ENCODE results near the gene BBS9. TPM values are rescaled to one million over a fixed set of nuclear protein-coding genes. Genes with fewer than 3 reads are reported as not detected.
A peak's percentile ranks its signal among the peaks of the same experiment; 100 is the strongest.

Gene BBS9
- total and polyA plus RNA-seq, 3 donors from 2014 or later: 39.3 to 55.7 (median 53.3) TPM

DNA sequence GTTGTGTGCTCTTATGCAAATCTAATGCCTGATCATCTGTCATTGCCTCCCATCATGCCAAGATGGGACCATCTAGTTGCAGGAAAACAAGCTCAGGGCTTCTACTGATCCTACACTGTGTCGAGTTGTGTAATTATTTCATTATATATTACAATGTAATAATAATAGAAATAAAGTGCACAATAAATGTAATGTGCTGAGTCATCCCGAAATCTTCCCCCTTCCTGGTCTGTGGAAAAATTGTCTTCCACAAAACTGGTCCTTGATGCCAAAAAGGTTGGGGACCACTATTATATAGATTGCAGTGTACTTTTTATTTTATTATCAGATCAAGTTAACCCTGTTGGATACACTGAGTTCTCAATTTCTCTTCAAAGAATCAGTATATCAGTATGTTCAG, 50.2 kb downstream of the BBS9 start:
- Histone ChIP-seq H3K9me3 (no peaks in the 10 kb centered on the region), H3K27ac (no peak overlapping the region), H3K4me1 (no peaks in the 10 kb centered on the region), H3K36me3 (ENCODE audit: low read depth, missing control alignments) (no peaks in the 10 kb centered on the region), H3K27me3 (no peaks in the 10 kb centered on the region), H3K4me3 (no peak overlapping the region)
- WGBS, 2 donors: 95 to 96% methylated on average over 2 of the region's 2 CpGs
- TF ChIP-seq CTCF (IDR thresholded peaks at IDR 0.05) (no peak), POLR2A (IDR thresholded peaks at IDR 0.05) (no peak)
- no peak for DNase-seq
- intact Hi-C loops (cut with DNase I; ENCODE audit: low total_unique reads): no loop called here

GRCh38 chr7:33183504-33183903, 54.1 kb downstream of the BBS9 start:
- Histone ChIP-seq H3K27me3 (no peaks in the 10 kb centered on the region), H3K27ac (no peak overlapping the region), H3K36me3 (ENCODE audit: low read depth, missing control alignments) (no peaks in the 10 kb centered on the region), H3K4me1 (no peaks in the 10 kb centered on the region), H3K9me3 (no peaks in the 10 kb centered on the region), H3K4me3 (no peak overlapping the region)
- WGBS, 2 donors: 39 to 59% methylated on average over 2 of the region's 2 CpGs
- DNase-seq: no peak
- intact Hi-C loops (cut with DNase I; ENCODE audit: low total_unique reads): no loop called here
- TF ChIP-seq POLR2A (IDR thresholded peaks at IDR 0.05) (no peak), CTCF (IDR thresholded peaks at IDR 0.05) (no peak)

GRCh38 chr7:33184828-33185227, 55.5 kb downstream of the BBS9 start:
- Histone ChIP-seq H3K4me3 (no peak overlapping the region), H3K9me3 (no peaks in the 10 kb centered on the region), H3K27me3 (no peaks in the 10 kb centered on the region), H3K27ac (no peak overlapping the region), H3K36me3 (ENCODE audit: low read depth, missing control alignments) (no peaks in the 10 kb centered on the region), H3K4me1 (no peaks in the 10 kb centered on the region)
- DNase-seq: no peak
- TF ChIP-seq POLR2A (IDR thresholded peaks at IDR 0.05) (no peak), CTCF (IDR thresholded peaks at IDR 0.05) (no peak)
- intact Hi-C loops (cut with DNase I; ENCODE audit: low total_unique reads): no loop called here
- WGBS, 2 donors: 82 to 100% methylated on average over 1 of the region's 1 CpG

DNA sequence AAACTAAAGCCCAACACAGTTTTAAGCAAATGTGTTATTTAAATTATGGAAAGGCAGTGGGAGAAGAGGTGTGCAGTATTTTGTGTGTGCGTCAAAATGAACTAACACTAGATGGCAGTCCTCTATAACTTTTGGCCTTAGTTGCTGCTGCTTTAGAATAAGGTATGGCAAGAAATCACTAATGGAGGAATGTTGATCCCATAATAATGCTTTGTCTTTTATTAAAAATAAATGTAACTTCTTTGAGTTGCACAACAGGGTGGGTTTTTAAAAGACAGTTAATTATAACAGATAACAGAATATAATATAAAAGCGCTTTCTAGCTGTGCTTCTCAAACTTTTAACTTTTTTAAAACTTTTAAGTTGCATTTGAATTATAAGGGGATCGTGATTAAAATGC, 56.4 kb downstream of the BBS9 start:
- 81 to 83% methylated on average over 3 of the region's 3 CpGs for WGBS, 2 donors
- no peak for DNase-seq
- intact Hi-C loops (cut with DNase I; ENCODE audit: low total_unique reads): no loop called here
- TF ChIP-seq POLR2A (IDR thresholded peaks at IDR 0.05): no peak
- TF ChIP-seq CTCF (IDR thresholded peaks at IDR 0.05): peak in 2 of 3 experiments; percentile 20 to 41
- Histone ChIP-seq H3K4me1 (no peaks in the 10 kb centered on the region), H3K27me3 (no peaks in the 10 kb centered on the region), H3K36me3 (ENCODE audit: low read depth, missing control alignments) (no peaks in the 10 kb centered on the region), H3K27ac (no peak overlapping the region), H3K4me3 (no peak overlapping the region), H3K9me3 (no peaks in the 10 kb centered on the region)

GRCh38 chr7:33186192-33186591, 56.8 kb downstream of the BBS9 start:
- 74 to 89% methylated on average over 1 of the region's 1 CpG for WGBS, 2 donors
- H3K4me1 ChIP-seq: no peaks in the 10 kb centered on the region
- DNase-seq: no peak
- no peaks in the 10 kb centered on the region for H3K27me3 ChIP-seq
- no peaks in the 10 kb centered on the region for H3K9me3 ChIP-seq
- no peak overlapping the region for H3K27ac ChIP-seq
- no peaks in the 10 kb centered on the region for H3K36me3 ChIP-seq (ENCODE audit: low read depth, missing control alignments)
- no peak overlapping the region for H3K4me3 ChIP-seq
- intact Hi-C loops (cut with DNase I; ENCODE audit: low total_unique reads): no loop called here
- TF ChIP-seq POLR2A (IDR thresholded peaks at IDR 0.05): no peak

Measured in testis (tissue), 3 donors.